ENCODE measurements around the gene DGKD.

Gene DGKD

DNA sequence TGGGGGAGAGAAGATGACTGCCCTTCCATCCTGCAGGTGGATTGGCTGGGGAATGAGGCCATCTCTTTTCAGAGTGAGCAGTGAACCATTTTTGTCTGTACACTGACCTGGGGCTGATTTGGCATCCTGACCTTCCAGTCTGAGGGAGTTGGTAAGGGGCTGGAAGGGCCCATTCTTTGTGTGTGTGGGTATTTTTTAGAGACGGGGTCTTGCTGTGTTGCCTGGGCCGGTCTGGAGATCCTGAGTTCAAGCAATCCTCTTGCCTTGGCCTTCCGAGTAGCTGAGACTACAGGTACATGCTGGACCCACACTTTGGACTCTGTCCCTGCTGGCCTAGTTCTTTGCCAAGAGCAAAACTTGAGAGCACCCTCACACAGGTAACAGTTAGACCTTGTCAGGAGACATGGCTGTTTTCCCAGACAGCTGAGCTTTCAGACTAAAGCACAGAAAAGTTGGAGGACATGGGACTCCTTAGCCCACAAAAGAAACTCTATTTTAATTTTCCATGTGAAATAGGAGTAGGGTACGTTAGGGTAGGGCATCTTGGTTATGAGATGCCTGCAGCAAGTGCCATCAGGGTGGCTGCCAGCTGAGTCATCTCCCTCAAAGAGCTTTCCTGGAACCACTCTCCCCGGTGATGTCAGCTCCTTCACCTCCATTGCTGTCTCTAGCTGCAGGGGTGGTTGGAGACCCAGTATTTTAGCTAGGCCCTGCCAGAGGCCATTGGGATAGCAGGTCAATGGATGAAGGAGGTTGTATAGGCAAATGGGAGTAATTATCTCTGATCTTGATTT lies 60.7 kb downstream of the DGKD start:
- DNase-seq, result no peak

DNA sequence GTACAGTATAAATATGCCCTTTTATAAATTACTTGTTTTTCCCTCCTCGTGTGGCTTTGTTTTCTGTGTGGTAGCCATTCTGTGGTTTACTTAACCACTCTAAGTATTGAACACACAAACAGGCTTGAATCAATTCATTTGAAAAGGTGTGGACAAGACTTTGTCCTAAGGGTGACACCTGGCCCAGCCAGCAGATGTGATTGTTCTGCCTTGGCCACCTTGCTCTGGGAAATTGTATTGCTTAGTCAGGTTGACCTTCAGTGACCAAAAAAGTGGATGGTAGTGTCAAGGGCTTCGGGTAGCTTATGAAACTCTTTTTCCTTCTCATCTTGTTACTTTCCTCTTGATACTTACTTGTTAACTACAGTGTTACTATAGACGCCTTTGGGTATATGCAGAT lies 61.9 kb downstream of the DGKD start:
- DNase-seq, result no peak

DNA sequence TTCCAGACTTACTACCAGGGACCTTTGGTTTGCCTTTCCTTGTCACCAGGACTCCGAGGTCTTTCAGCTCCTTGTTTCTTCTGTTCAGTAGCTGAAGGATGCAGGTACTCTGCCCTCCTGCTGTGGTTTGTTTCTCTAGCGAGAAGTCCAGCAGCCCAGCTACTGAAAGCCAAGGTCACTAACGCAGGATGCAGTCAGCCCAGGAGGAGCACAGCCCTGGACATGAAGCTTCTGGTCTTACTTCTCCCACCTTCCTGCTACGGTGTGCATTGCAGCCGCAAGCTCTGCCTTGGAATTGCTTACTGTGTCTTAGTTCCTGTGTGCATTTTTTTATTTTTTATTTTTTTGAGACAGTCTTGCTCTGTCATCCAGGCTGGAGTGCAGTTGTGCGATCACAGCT lies 62.4 kb downstream of the DGKD start:
- no peak for DNase-seq

DNA sequence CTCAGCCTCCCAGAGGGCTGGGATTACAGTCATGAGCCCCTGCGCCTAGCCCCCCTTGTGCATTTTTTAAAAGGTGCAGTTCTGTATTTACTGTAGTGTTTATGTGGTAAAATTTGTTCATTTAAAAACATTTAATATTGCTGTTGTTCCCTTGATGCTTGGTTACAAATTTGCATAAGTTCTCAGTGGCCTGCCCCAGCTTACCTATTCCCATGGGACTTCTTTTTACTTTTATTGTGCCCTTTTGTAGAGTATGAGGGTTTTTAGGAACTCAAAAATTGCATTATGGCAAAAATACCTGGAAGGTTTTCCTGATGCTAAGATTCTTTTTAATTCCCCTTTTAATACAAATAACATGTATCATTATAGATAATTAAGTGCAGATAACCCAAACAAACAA lies 63.0 kb downstream of the DGKD start:
- DNase-seq, result no peak

DNA sequence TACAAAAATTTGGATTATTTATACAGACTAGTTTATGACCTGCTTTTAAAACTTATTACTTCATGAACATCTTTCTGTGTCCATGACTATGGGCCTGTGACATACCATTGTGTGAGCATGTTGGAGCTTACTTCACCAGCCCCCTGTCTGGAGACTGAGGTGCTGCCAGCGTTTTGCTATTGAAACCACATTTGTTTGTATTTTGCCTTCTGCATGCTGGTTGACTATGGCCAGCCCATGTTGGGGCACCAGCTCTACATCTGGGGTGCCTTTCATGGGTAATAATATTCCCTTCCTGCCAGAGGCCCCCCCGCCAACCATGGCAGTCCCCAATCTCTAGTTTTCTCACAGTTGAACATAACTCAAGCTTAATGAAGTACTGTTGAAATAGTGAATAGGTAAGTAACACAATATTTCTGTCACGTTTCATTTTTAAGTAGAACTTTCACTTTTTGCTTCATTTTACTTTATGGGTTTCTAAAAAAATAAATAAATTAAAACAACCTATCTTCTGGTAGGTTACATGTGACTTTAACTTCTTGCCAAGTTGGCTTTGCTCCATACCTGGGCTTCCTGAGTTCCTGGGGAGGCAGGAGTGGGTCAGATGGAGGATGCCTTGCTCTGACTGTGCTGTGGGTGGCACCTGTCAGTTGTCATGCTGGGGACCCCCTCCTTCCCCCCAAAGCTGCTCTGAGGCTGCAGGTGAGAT lies 63.9 kb downstream of the DGKD start:
- no peak for DNase-seq

DNA sequence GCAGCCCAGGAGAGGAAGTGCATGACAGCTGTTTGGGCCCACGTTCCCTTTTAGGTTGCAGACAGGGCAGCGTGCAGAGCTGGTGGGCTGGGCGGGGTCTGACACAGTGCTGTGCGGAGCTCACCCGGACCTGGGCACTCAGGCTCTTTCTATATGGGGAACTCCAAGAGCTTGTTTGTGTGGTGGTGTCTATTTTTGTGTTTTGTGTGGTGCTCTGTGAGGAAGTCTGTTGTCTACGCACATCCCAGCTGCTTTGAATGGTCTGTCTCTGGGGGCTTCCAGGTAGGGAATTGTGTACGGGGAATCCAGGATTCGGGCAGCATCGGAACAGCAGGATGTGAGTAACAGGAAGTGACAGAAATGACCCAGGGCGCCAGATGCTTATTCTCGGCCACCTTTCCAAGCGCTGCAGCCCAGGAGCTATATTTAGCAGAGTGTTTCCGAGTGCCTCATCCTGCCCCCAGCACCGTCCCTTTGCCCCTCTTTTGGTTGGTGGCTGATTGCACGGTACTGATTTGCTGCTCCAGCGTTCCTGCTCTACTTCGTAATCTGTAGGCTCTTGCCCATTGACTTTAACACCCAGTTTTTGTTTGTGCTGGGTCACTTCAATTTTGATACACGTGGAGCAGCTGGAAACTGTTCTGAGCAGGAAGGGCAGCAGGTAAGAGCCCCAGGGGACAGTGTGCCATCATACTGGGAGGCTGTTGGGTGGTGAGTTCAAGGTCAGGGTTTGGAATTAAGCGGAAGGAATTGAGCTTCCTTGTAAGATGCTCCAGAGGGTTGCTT lies 64.7 kb downstream of the DGKD start:
- DNase-seq, result no peak

DNA sequence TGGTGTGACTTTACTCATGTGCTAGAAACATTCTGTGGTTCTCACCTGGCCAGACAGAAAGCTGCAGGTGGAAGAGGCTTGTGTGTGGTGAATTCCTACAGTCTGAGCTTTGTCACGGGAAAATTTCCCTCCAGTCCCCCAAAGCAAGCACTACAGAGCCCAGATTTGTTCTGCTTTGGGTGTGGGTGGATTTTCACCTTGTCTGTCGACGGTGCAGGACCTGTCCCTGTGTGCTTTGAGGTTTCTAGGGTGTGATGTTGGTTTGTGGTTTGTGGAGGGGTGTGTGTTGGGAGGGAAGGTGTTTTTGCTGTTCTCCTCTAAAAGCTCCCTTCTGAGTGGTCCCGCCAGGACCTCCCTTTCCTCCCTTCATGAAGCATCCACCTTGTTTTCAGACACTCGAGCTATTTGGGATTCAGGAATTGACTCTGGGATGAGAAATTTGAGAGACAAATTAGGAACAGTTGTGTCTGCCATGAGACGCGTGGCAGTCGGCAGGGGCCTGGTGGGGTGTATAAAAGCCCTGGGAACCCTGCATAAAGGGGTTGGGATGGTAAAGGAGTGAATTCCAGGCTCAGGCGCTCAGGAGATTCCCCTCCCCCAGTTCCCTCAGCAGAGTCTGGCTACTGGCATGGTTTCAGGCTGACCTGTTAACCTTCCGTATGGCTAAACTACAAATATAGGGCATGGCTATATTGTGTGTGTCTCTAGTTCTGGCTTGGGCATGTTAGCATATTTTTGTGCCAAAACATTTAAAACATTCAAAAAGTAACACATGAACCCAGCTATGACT lies 65.5 kb downstream of the DGKD start:
- DNase-seq, result no peak

DNA sequence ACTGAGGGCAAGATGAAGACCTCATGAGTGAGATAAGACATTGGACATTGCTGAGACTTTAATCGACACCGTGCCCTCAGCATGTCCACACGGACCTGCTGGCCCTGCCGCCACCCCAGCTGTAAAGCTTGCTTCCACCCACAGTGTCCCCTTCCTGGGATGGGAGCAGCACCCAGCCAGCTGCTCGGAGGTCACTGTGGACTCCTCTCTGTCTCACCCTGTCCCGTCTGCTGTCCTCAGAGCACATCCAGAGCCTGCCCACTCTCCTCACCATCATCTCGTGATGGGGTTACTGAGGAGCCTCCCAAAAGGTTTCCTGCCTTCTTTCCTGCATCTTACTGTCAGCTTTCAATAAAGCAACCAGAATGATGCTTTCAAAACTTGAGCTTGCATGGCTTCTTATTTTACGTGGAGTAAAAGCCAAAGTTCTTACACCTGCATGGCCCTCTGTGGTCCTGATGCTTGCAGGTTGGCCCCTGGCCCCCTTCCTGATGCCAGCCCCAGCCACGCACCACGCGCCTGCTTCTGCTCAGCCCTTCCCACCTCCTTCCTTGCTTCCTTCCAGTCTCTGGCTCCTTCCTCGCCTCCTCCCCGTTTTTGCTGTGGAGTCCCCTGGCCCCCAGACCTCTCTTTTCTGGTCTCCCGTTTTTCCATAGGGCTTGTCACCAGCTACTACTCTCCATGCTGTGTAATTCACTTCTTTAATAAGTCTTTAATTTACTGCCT lies 67.0 kb downstream of the DGKD start:
- DNase-seq, result no peak

DNA sequence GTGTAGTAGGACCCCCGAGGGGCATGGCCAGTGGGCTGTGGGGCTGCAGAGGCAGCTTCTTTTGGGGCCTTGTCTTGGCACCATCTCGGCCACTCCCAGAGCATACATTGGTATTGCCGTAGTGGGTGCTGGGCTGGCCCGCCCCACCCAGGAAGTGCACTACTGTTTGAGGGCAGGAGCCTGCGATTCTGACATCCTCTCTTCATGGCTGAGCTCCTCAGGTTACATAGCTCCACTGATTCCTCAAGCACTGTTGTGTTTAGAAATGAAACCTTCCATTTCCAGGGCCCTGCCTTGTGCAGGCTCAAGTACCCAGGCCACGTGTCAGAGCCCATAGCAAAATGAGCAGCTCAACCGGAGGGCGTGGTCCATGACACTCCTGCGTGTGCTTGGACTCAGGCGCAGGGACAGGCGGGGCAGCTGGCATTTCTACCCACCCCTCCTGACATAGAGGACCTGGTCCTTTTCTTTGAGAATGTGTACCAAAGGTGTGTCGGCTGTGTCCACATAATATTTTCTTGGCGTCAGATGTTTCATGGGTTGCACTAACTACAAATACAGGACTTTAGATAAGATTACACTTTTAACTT lies 67.9 kb downstream of the DGKD start:
- DNase-seq, result no peak

DNA sequence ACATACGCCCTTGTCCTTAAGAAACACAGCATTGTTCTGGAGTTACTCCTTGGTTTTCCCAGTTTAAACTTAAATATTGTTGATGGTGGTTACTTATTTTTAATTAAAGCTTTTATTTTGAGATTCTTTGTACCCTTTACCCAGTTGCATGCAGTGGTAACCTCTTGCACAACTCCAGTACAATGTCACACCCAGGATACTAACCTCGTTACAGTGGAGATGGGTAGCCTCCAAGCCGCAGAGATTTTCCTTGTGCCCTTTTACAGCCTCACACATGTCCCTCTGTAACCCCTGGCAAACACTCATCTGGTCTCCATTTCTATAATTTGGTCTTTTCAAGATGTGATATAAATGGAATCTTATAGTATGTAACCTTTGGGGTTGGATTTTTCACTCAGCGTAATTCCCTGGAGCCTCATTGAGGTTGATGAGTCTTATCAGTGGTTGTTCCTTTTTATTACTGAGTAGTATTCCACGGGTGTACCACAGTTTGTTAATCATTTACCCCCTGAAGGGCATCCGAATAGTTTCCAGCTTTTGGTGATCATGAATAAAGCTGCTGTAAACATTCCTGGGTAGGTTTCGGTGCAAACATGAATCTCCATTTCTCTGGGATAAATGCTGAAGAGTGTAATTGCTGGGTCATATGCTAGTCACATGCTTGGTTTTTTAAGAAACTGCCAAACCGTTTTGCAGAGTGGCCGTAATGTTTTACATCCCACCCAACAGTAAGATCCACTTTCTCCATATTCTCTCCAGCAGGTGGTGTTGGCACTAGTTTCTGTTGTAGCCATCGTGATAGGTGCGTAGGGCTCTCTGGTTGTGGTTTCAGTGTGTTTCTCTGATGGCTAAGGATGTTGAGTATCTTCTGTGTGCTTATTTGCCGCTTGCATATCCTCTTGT lies 68.6 kb downstream of the DGKD start:
- DNase-seq, result no peak

DNA sequence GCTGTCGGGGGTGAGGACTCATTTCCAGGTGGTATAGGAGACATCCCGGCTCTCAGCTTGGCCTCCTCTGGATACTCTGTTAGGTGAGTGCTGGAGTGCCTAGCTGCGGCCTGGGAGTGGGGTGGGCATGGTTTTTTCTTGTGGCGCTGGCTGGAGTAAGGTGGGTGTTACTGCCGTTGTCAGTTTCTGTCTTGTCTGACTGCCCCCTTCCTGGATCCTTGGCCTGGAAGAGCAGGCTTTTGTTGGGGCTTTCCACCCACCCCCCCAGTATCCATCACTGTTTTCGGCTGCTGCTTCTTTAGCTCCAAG lies 69.2 kb downstream of the DGKD start:
- no peak for DNase-seq

DNA sequence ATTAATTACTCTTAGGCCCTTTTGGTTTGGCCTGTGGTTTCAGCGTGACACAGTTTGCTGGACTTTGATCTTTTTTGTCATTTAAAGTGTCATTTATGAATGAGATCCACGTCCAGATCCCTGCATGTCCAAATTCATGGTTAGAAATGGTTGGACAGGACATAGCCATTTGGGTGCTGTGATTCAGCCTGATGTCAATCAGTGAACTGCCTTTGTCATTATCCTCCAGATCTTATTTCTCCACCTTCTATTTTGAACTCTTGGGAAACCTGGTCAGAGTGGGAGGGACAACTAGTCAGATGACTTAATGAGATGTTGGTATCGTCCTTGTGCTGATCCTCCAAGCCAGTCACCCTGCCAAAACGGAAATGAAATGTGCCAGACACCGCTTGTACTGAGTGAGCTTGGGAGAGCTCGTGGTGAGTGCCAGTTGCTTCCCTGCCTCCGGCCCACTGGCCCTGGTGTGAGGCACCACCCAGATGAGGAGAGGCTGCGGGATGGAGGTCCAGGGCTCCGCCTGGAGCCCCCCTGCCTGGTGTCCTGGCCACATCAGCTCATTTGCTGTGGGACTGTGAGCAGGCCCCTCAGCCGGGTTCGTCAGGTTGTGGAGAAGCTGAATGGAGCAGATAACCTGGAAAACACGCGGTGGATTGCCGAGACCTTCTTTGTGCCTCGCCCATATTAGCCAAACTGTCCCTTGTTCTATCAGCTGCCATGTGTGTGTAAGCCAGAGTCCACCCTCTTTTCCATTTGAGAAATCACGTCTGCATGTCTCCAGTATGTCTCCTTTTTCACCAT lies 70.1 kb downstream of the DGKD start:
- DNase-seq, result no peak

DNA sequence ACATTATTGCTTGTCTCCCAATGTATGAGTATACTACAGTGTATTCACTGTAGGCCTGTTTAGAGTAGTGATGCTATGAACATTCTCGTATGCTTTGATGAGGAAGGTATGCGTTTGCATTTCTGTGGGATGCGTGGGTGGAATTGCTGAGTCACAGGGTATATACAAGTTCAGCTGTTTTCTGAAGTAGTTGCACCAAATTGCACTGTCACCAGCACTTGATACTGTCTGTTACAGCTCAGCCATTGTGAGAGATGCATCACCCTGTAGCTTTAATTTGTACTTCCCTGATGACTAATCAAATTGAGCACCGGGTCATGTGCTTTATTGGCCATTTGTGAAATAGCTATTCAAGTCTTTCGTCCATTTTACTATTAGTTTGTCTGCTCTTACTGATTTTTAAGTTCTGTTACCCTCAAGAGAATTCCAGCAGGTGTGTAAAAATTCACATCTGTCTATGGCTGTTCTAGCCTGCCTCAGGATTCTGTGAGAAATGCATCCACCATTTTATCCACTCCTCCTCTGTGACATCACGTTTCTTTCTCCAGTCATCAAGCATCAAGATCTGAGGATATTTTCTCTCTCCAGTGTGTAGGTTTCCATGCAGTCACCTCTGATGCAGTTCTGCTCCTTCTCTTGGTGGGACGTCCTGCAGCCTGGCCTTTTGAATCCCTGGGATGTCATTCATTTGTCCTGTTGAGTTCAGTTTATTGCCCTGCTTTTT lies 72.5 kb downstream of the DGKD start:
- DNase-seq, result no peak

DNA sequence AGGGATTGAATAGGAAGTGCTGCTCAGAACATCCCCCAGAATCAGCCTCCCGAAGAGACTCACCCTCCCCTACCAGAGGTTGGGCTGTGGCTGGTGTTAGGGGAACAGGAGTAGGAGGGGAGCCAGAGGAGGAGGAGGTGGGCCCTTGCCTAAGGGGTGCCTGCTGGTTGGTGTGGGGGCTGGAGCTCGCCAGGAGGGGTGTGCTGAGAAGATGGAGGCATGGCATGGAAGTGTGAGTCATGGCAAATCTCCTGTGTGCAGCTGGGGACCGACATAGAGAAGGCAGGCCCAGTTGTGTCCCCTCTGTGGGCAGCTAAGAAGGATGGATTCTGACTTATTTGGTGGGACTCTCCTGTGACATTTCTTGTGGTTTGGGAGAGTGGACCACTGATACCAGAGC lies 73.7 kb downstream of the DGKD start:
- no peak for DNase-seq

DNA sequence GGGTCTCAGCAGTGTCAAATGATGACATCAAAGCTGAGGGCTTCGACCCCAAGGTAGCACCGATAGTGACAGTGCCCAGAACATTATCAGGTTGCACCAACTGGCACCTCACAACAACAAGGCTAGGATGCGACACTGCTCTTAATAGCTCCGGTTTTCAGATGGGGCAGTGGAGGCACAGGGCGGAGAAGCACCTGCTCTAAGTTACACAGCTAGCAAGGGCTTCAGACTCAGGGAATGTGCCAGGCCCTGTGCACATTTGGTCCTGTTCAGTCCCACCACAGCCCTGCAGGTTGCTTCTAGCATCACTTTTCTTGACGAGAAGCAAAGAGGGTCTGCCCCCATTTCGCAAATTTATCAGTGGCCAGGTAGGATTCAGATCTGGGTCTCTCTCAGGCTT lies 74.1 kb downstream of the DGKD start:
- DNase-seq, result no peak

DNA sequence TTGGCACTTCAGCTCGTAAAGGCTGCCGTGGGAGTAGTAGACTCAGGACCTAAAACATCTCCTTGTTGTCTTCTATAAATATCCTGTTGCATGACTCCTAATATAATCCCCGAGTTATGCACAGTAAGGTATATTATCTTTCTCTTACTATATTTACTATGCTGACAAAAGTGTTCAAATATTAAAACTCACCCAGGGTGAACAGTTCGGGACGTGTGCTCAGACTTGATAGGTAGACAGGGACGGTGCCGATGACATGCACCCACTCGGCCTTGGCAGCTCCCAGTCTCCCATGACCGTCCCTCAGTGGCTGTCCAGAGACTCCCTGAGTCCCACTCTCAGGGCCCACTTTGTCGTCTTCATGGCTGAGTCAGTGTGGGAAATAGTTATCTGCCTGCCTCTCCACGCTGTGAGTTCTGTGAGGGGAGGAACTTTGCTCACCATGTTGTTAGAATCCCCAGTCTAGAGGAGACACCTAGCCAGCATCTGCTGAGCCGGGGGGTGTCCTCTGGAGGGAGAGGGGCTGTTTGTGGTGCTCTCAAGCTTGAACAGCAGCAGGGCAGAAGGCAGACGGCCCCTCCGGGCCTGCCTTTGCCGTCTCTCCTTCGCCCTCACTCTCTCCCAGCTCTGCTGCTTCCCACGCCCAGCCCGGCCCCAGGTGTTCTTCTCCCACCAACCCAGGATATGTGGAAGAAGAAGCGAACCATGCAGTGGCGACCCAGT lies 75.0 kb downstream of the DGKD start:
- DNase-seq, result no peak

DNA sequence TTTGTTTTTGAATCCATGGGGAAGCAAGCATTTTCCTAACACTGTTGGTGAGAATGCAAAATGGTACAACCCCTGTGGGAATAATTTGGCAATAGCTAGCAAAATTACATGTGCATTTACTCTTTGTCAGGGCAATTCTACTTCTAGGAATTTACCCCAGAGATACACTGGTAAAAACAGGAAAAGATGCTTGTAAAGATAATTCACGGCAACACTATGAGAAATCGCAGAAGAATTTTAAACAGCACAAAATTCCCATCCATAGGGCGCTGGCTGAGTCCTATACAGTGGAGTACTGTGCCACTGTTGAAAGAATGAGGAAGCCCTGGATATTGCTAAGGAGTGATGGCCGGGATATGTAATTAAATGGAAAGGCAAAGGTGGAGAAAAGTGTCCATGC lies 75.8 kb downstream of the DGKD start:
- no peak for DNase-seq

DNA sequence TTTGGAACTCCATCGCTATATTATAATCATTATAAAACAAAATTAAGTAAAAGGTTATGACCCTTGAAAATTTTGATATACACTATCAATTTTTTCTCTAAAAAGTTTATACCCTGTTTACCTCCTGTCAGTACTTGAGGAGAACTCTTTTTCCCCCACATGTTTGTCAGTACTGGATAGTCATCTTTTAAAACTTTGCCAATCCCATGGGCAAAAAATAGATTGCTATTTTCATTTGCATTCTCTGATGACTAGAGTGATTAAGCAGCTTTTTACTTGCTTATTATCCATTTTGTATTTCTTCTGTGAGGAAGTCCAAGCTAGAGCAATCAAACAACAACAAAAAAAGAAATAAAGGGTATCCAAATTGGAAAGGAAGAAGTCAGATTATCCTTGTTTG lies 76.4 kb downstream of the DGKD start:
- no peak for DNase-seq

DNA sequence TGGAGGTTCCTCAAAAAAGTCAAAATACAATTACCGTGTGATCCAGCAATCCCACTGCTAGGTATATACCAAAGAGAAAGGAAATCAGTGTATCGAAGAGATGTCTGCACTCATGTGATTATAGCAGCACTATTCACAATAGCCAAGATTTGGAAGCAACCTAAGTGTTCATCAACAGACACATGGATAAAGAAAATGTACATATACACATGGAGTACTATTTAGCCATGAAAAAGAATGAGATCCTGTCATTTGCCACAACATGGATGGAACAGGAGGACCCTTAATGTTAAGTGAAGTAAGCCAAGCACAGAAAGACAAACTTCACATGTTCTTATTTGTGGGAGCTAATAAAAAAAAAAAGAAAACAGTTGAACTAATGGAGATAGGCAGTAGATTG lies 78.7 kb downstream of the DGKD start:
- DNase-seq, result no peak
